Neural cell (in vitro differentiated cells): ENCODE results near the gene PRMT9.

Experiments
- EZH2 ChIP-seq: fragments of 200-600, 300-800 bp; shearing (Covaris generic), sonication (generic); IDR thresholded peaks from 2 replicates; pipeline ENCODE4 v1.6.1; 2014; ENCODE audit warnings: antibody characterized with exemption, low read length, borderline replicate concordance, mild to moderate bottlenecking; ENCODE audit not compliant: insufficient read depth, poor library complexity, severe bottlenecking
- MXI1 ChIP-seq: fragments of 450-650 bp; conservative IDR thresholded peaks from 2 replicates; pipeline ENCODE4 v1.6.1; 2014; ENCODE audit warnings: antibody characterized with exemption, mild to moderate bottlenecking; ENCODE audit not compliant: poor library complexity, severe bottlenecking
- POLR2AphosphoS5 ChIP-seq: IDR thresholded peaks from 2 replicates; pipeline ENCODE4 v1.6.1; 2012
- RAD21 ChIP-seq: fragments of 450-650 bp; conservative IDR thresholded peaks from 2 replicates; pipeline ENCODE4 v1.6.1; 2014; ENCODE audit warnings: antibody characterized with exemption, mild to moderate bottlenecking, moderate library complexity
- TF ChIP-seq, protein P1 (sequence below): fragments of 450-650 bp; IDR thresholded peaks from 2 replicates; pipeline ENCODE4 v1.5.1; 2014; ENCODE audit warnings: antibody characterized with exemption, mild to moderate bottlenecking, moderate library complexity; ENCODE audit not compliant: poor library complexity, severe bottlenecking
- TF ChIP-seq, protein P2 (sequence below): IDR thresholded peaks from 2 replicates; pipeline ENCODE4 v1.6.1; 2012; ENCODE audit warnings: borderline replicate concordance

DNA sequence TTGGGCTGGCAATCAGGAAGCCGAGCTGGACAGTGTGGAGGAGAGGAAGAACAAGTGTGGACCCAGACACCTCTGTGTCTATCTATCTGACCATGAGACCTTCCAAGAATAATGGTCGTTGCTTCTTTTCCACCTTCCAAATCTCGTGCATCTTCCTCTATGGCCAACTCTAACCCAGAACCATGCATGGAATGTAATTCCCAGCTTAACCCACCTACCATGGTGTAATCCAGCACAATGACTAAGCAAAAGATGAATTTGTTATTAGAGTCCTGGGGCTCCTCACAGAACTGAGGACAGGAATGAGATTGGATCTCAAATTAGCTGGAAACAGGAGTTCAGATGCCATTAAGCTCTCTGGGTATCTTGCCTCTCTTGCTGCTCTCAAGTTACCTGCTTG, 84.2 kb downstream of the PRMT9 start:
- TF ChIP-seq, protein P1, sequence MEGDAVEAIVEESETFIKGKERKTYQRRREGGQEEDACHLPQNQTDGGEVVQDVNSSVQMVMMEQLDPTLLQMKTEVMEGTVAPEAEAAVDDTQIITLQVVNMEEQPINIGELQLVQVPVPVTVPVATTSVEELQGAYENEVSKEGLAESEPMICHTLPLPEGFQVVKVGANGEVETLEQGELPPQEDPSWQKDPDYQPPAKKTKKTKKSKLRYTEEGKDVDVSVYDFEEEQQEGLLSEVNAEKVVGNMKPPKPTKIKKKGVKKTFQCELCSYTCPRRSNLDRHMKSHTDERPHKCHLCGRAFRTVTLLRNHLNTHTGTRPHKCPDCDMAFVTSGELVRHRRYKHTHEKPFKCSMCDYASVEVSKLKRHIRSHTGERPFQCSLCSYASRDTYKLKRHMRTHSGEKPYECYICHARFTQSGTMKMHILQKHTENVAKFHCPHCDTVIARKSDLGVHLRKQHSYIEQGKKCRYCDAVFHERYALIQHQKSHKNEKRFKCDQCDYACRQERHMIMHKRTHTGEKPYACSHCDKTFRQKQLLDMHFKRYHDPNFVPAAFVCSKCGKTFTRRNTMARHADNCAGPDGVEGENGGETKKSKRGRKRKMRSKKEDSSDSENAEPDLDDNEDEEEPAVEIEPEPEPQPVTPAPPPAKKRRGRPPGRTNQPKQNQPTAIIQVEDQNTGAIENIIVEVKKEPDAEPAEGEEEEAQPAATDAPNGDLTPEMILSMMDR, result no peak
- TF ChIP-seq RAD21 (no peak), POLR2AphosphoS5 (no peak), EZH2 (no peak), MXI1 (no peak)
- TF ChIP-seq, protein P2, sequence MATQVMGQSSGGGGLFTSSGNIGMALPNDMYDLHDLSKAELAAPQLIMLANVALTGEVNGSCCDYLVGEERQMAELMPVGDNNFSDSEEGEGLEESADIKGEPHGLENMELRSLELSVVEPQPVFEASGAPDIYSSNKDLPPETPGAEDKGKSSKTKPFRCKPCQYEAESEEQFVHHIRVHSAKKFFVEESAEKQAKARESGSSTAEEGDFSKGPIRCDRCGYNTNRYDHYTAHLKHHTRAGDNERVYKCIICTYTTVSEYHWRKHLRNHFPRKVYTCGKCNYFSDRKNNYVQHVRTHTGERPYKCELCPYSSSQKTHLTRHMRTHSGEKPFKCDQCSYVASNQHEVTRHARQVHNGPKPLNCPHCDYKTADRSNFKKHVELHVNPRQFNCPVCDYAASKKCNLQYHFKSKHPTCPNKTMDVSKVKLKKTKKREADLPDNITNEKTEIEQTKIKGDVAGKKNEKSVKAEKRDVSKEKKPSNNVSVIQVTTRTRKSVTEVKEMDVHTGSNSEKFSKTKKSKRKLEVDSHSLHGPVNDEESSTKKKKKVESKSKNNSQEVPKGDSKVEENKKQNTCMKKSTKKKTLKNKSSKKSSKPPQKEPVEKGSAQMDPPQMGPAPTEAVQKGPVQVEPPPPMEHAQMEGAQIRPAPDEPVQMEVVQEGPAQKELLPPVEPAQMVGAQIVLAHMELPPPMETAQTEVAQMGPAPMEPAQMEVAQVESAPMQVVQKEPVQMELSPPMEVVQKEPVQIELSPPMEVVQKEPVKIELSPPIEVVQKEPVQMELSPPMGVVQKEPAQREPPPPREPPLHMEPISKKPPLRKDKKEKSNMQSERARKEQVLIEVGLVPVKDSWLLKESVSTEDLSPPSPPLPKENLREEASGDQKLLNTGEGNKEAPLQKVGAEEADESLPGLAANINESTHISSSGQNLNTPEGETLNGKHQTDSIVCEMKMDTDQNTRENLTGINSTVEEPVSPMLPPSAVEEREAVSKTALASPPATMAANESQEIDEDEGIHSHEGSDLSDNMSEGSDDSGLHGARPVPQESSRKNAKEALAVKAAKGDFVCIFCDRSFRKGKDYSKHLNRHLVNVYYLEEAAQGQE, result no peak
